D721Med (cell line): ENCODE results near the gene SAMD7.

Source experiments
- DNase-seq: peaks from one replicate; pipeline ENCODE4 v3.0.0; 2011; ENCODE audit warnings: low spot score; ENCODE audit not compliant: insufficient read length
- FAIRE-seq: peaks from 2 replicates; lab custom pipeline; 2011; peaks lifted over from hg19 to GRCh38; lab: Jason Lieb, UNC
- TF ChIP-seq, protein P1 (sequence below): IDR thresholded peaks from 2 replicates; pipeline ENCODE4 v1.5.1; 2012; ENCODE audit warnings: mild to moderate bottlenecking, control low read depth; ENCODE audit not compliant: insufficient read depth; ENCODE audit errors: missing control alignments

SAMD7 gene

GRCh38 chr3:169907944-169908343 lies 3.4 kb upstream of the SAMD7 start:
- FAIRE-seq (no peak), DNase-seq (no peak)
- TF ChIP-seq, protein P1, sequence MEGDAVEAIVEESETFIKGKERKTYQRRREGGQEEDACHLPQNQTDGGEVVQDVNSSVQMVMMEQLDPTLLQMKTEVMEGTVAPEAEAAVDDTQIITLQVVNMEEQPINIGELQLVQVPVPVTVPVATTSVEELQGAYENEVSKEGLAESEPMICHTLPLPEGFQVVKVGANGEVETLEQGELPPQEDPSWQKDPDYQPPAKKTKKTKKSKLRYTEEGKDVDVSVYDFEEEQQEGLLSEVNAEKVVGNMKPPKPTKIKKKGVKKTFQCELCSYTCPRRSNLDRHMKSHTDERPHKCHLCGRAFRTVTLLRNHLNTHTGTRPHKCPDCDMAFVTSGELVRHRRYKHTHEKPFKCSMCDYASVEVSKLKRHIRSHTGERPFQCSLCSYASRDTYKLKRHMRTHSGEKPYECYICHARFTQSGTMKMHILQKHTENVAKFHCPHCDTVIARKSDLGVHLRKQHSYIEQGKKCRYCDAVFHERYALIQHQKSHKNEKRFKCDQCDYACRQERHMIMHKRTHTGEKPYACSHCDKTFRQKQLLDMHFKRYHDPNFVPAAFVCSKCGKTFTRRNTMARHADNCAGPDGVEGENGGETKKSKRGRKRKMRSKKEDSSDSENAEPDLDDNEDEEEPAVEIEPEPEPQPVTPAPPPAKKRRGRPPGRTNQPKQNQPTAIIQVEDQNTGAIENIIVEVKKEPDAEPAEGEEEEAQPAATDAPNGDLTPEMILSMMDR, result no peak

GRCh38 chr3:169913323-169913722 lies 2.0 kb downstream of the SAMD7 start:
- TF ChIP-seq, protein P1, result no peak
- FAIRE-seq (peak; percentile 93), DNase-seq (peak; percentile 71)

DNA sequence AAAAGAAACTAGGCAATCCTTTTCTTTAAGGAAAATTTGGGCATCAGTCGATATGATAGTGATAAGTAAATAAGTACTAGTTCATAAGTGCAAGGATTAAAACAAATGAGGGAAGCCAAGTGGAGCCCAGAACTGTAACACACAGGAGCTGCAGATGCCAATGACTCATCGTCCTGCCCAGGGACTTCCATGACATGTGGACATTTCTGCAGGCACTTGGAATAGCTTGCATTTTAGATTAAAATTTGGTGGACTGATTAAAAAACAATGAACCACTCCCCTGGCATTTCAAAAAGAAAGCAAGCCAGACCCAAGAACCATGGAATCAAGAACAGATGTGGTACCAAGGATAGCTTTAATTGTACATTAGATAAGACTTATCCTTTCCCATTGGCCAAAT lies 2.9 kb downstream of the SAMD7 start:
- DNase-seq, result no peak
- TF ChIP-seq, protein P1, result no peak

GRCh38 chr3:169923189-169923588 lies 11.8 kb downstream of the SAMD7 start:
- DNase-seq, result no peak
- FAIRE-seq, result no peak

More for the DNA sequence above, 2.9 kb downstream of the SAMD7 start:
- no peak for FAIRE-seq

DNA sequence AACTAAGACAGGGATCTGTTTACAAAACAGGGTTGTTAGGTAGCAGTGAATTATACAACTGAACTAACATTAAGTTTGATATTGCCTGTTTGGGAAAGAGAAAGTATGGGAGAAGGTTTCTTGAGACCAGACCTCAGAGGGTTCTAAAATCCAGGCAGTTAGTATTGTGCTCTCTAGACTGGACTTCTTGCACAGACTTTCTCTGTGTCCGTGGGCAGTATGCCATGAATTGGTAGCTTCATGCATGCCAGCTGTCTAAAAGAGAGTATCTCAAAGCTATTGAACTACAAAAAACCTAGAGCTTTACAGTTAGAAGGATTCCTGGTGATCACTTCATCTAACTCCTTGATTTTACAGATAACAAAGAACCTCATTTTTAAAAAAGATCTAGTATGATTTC lies 12.5 kb downstream of the SAMD7 start:
- TF ChIP-seq, protein P1, result no peak
- no peak for DNase-seq
- FAIRE-seq, result no peak

More at GRCh38 chr3:169923189-169923588, 11.8 kb downstream of the SAMD7 start:
- TF ChIP-seq, protein P1, result no peak

DNA sequence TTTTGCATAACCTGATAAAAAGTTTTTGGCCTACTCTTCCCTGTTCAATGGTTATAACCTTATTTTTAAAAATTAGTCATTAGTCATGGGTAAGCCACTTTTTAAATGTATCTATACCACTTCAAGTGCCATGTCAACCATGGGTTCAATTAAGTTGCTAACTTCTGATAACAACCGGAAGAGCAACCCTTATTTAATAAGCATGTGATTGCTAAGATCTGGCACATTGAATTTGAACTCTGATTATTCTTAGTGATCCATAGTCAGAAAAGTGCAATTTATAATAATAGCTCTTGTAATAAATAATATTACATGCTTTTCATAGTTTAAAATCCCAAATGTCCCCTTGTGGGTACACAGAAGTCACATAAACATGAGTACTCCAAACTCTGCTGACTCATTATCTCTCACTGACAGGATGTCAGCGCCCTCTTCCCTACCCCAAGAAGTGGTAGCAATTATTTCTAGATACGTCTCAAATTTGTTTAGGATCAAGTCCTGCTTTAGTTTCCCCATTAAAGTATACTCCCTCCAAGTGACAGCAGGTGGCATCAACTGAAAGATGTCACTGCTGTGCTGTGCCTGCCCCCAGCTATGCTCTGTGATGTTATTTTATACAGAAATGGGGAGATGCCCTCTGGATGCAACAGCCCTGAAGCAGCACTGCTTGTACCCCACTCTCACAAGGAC lies 18.6 kb downstream of the SAMD7 start:
- FAIRE-seq (no peak), DNase-seq (no peak)
- TF ChIP-seq, protein P1, result no peak

GRCh38 chr3:169930843-169931242 lies 19.5 kb downstream of the SAMD7 start:
- TF ChIP-seq, protein P1, result no peak
- DNase-seq (no peak), FAIRE-seq (no peak)
